Omental fat pad (tissue), 4 donors: ENCODE data around the gene ACOXL. TPM values are rescaled to one million over a fixed set of nuclear protein-coding genes. Genes with fewer than 3 reads are reported as not detected.

Experiments
- ATAC-seq: fragments of 150-250 bp; one replicate; pipeline ENCODE4 v1.9.1; 2016; ENCODE audit warnings: mild to moderate bottlenecking, moderate library complexity; ENCODE audit not compliant: low FRiP score
- DNase-seq: peaks from one replicate; pipeline ENCODE4 v3.0.0-alpha.2; 2019; ENCODE audit warnings: low spot score
- total RNA-seq, 4 donors: library from RNA; depleted of rRNA; stranded (reverse); fragments of >200 nt; gene quantifications; one replicate each; pipeline ENCODE4 v1.1.0, GENCODE V29; 2016
- TF ChIP-seq, protein P1 (sequence below), 3 donors: fragments of 450-650 bp; IDR thresholded peaks; one replicate each; pipeline ENCODE4 v1.5.1; 2016 to 2017; ENCODE audit warnings: antibody characterized with exemption in 3 of 3, mild to moderate bottlenecking in 3 of 3, moderate library complexity in 2 of 3

ACOXL gene
- total RNA-seq, 4 donors from 2014 or later, result 0.12 to 0.84 TPM; not detected in 2

DNA sequence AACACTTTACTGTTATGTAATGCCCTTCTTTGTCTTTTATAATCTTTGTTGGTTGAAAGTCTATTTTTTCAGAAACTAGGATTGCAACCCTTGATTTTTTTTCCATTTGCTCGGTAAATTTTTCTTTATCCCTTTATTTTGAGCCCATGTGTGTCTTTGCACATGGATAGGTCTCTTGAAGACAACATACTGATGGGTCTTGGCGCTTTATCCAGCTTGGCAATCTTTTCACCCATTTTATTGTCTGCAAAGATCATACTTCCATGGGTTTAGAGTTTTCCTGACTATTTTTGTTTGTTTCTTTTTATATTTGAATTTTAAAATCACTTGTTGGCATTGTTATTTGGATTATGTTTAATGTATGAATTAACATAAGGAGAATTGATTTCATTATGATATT lies 27.0 kb downstream of the ACOXL start:
- TF ChIP-seq, protein P1, sequence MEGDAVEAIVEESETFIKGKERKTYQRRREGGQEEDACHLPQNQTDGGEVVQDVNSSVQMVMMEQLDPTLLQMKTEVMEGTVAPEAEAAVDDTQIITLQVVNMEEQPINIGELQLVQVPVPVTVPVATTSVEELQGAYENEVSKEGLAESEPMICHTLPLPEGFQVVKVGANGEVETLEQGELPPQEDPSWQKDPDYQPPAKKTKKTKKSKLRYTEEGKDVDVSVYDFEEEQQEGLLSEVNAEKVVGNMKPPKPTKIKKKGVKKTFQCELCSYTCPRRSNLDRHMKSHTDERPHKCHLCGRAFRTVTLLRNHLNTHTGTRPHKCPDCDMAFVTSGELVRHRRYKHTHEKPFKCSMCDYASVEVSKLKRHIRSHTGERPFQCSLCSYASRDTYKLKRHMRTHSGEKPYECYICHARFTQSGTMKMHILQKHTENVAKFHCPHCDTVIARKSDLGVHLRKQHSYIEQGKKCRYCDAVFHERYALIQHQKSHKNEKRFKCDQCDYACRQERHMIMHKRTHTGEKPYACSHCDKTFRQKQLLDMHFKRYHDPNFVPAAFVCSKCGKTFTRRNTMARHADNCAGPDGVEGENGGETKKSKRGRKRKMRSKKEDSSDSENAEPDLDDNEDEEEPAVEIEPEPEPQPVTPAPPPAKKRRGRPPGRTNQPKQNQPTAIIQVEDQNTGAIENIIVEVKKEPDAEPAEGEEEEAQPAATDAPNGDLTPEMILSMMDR (IDR thresholded peaks at IDR 0.05), result no peak
- ATAC-seq (no peak), DNase-seq (no peak)

DNA sequence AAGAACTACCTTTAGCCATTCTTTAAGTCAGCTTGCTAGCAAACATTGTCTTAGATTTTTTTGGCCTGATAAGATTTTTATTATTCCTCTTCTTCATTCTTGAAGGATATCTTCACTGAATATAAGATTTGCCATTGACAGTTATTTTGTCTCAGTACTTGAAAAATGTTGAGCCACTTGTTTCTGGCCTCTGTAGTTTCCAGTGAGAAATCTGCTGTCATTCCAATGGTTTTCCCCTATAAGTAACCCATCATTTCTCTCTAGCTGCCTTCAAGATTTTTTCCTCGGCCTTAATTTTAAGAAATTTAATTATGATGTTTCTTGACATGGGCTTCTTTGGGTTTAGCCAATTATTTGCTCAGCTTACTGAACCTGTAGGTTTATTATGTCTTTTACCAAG lies 32.6 kb downstream of the ACOXL start:
- no peak for ATAC-seq
- TF ChIP-seq, protein P1 (IDR thresholded peaks at IDR 0.05), result no peak

DNA sequence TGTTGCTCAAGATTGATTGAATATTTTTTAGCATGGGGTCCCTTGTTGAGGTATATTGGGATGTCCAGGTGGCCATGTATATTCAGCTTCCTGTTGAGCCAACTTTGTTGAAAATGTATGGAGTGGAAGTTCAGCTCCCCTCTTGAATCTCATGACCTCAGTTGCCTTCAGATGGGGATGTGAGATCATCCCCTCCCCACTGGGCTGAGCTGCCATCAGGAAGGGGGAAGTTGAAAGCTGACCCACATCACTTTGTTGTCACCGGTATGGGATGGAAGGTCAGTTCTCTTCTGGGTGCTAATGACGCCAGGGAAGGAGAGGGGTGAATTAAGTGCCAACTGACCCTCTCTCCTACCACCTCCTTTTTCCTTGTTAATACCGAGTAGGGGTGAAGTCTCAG lies 33.9 kb downstream of the ACOXL start:
- no peak for DNase-seq
- TF ChIP-seq, protein P1 (IDR thresholded peaks at IDR 0.05), result no peak
- no peak for ATAC-seq

More for the DNA sequence above, 32.6 kb downstream of the ACOXL start:
- DNase-seq, result no peak

DNA sequence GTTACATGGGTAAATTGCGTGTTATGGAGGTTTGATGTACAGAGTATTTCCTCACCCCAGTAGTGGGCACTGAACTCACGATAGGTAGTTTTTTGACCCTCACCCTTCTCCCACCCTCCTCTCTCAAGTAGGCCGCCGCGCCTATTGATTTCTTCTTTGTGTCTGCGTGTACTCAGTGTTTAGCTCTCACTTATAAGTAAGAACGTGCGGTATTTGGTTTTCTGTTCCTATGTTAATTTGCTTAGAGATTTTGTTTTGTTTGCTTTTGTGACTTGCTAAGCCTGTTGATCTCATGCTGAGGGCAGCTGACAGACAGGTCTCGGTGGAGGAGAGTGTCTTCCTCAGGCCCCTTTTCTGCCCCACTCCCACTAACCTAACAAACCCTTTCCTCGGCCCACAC lies 36.2 kb downstream of the ACOXL start:
- TF ChIP-seq, protein P1 (IDR thresholded peaks at IDR 0.05), result no peak
- DNase-seq, result no peak
- no peak for ATAC-seq

DNA sequence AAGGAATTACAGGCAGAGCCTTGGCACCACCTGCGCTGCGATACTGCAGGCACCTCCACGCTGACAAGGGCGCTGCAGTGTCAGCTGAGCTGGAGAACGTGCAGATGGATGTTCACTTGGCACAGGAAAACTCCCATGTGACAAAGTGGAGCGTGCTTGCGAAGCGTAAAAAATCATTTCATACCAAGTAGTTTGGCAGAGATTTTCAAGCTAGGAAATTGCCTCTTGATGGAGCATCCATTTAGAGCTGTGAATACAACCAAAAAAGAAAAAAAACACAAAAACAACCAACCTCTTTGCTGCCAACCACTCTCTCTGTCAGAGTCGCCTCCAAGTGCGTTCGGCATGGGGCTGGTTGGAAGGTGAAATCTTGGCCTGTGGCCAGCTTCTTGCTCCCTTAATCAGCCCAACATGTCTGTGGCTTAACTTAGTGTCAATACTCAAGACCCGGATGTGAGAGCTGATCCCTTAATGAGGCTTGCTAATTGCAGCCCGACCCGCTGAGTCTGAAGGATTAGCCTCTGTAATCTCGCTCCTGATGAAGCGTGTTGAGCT lies 38.1 kb downstream of the ACOXL start:
- ATAC-seq (no peak), DNase-seq (no peak)
- TF ChIP-seq, protein P1 (IDR thresholded peaks at IDR 0.05), result no peak

DNA sequence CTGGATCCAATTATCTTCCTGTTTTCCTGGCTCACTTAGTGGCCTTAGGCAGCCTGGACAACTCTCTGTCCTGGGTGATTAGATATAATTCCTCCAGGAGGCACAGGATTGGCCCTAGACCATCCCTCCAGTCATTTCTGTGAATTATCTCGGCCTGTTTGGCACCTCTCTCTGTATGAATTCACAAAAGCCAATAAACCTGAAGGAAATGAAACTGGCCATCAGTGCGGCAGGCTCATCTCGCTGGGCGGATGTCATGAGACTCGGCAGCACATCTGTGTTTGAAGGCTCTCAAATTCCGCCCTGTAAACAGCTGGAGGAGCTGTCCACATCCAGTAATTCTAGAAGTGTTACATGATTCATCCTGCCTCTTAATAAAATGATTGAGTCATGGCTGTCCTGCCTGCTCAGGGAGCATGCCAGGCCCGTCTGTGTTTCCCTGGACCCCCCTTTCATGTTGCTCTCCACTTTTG lies 38.6 kb downstream of the ACOXL start:
- ATAC-seq, result peak; percentile 37
- DNase-seq, result no peak
- TF ChIP-seq, protein P1 (IDR thresholded peaks at IDR 0.05), result no peak
